Measurements from ENCODE around the gene JAKMIP1. TPM values are rescaled to one million over a fixed set of nuclear protein-coding genes. Genes with fewer than 3 reads are reported as not detected.

The JAKMIP1 gene
- total RNA-seq, 1 donor from 2014 or later: 5.5 TPM

GRCh38 chr4:6172927-6173200, 27.5 kb downstream of the JAKMIP1 start:
- no peak overlapping the region for H3K27ac ChIP-seq
- H3F3A ChIP-seq (ENCODE audit: low read depth): no peaks in the 10 kb centered on the region
- H3K4me3 ChIP-seq: no peak overlapping the region
- peaks cover 10% of the 10 kb centered on the region for H3K9me3 Mint-ChIP-seq
- TF ChIP-seq CTCF (IDR thresholded peaks at IDR 0.05) (no peak), EZH2phosphoT487 (IDR thresholded peaks at IDR 0.05) (no peak), EZH2 (IDR thresholded peaks at IDR 0.05) (no peak)
- H3K27ac Mint-ChIP-seq: no peak overlapping the region
- H4K20me1 ChIP-seq (ENCODE audit: low read depth): no peaks in the 10 kb centered on the region
- no peaks in the 10 kb centered on the region for H3K27me3 ChIP-seq
- H3K9me3 ChIP-seq (ENCODE audit: low read depth): no peaks in the 10 kb centered on the region
- H3K4me2 ChIP-seq: no peak overlapping the region
- H3K9ac ChIP-seq: no peak overlapping the region
- H3K4me1 Mint-ChIP-seq: no peaks in the 10 kb centered on the region
- H3K36me3 Mint-ChIP-seq: no peaks in the 10 kb centered on the region
- H3K27me3 Mint-ChIP-seq (ENCODE audit: insufficient read depth, low read depth): peaks cover 6% of the 10 kb centered on the region
- H3K4me1 ChIP-seq: no peaks in the 10 kb centered on the region
- no peak overlapping the region for H3K4me3 Mint-ChIP-seq
- H2AFZ ChIP-seq (replicated peaks): no peak overlapping the region
- H3K79me2 ChIP-seq (ENCODE audit: low read depth): no peaks in the 10 kb centered on the region
- DNase-seq (ENCODE audit: low spot score): no peak
- no peaks in the 10 kb centered on the region for H3K36me3 ChIP-seq

GRCh38 chr4:6172093-6172926, 28.0 kb downstream of the JAKMIP1 start:
- DNase-seq (ENCODE audit: low spot score): no peak
- Mint-ChIP-seq H3K27me3 (ENCODE audit: insufficient read depth, low read depth) (peaks cover 4% of the 10 kb centered on the region), H3K27ac (no peak overlapping the region), H3K36me3 (no peaks in the 10 kb centered on the region), H3K4me3 (no peak overlapping the region), H3K9me3 (peaks cover 10% of the 10 kb centered on the region), H3K4me1 (no peaks in the 10 kb centered on the region)
- no peaks in the 10 kb centered on the region for H3K4me1 ChIP-seq
- H3K4me3 ChIP-seq: no peak overlapping the region
- H4K20me1 ChIP-seq (ENCODE audit: low read depth): no peaks in the 10 kb centered on the region
- no peak overlapping the region for H3K4me2 ChIP-seq
- no peaks in the 10 kb centered on the region for H3F3A ChIP-seq (ENCODE audit: low read depth)
- no peak overlapping the region for H3K9ac ChIP-seq
- H3K27me3 ChIP-seq: no peaks in the 10 kb centered on the region
- no peak for TF ChIP-seq EZH2phosphoT487 (IDR thresholded peaks at IDR 0.05)
- no peak for TF ChIP-seq EZH2 (IDR thresholded peaks at IDR 0.05)
- no peak for TF ChIP-seq CTCF (IDR thresholded peaks at IDR 0.05)
- H3K27ac ChIP-seq: no peak overlapping the region
- no peaks in the 10 kb centered on the region for H3K9me3 ChIP-seq (ENCODE audit: low read depth)
- H3K79me2 ChIP-seq (ENCODE audit: low read depth): no peaks in the 10 kb centered on the region
- H2AFZ ChIP-seq (replicated peaks): no peak overlapping the region
- no peaks in the 10 kb centered on the region for H3K36me3 ChIP-seq

- H3K79me2 ChIP-seq (ENCODE audit: low read depth): no peaks in the 10 kb centered on the region
- H3K36me3 ChIP-seq: no peaks in the 10 kb centered on the region
- no peak overlapping the region for H3K4me3 ChIP-seq
- H3K4me1 ChIP-seq: no peaks in the 10 kb centered on the region
- H3K36me3 Mint-ChIP-seq: no peaks in the 10 kb centered on the region
- no peaks in the 10 kb centered on the region for H3K27me3 ChIP-seq
- no peak overlapping the region for H3K4me3 Mint-ChIP-seq
- H4K20me1 ChIP-seq (ENCODE audit: low read depth): no peaks in the 10 kb centered on the region
- H3K27me3 Mint-ChIP-seq (ENCODE audit: insufficient read depth, low read depth): peaks cover 8% of the 10 kb centered on the region
- no peak overlapping the region for H2AFZ ChIP-seq (replicated peaks)
- no peak overlapping the region for H3K27ac ChIP-seq
- H3K27ac Mint-ChIP-seq: no peak overlapping the region
- H3K4me2 ChIP-seq: no peak overlapping the region
- no peak overlapping the region for H3K9ac ChIP-seq
- H3K9me3 Mint-ChIP-seq: peaks cover 15% of the 10 kb centered on the region
- H3K9me3 ChIP-seq (ENCODE audit: low read depth): no peaks in the 10 kb centered on the region
- H3F3A ChIP-seq (ENCODE audit: low read depth): no peaks in the 10 kb centered on the region
- no peak for DNase-seq (ENCODE audit: low spot score)
- no peak for TF ChIP-seq EZH2 (IDR thresholded peaks at IDR 0.05)
- TF ChIP-seq EZH2phosphoT487 (IDR thresholded peaks at IDR 0.05): no peak
- no peak for TF ChIP-seq CTCF (IDR thresholded peaks at IDR 0.05)
- no peaks in the 10 kb centered on the region for H3K4me1 Mint-ChIP-seq
These were observed 31.1 kb downstream of the JAKMIP1 start for GRCh38 chr4:6169239-6169638.

Data from neural progenitor cell (in vitro differentiated cells).